ENCODE measurements around the gene SLC39A11. TPM values are rescaled to one million over a fixed set of nuclear protein-coding genes. Genes with fewer than 3 reads are reported as not detected.

The SLC39A11 gene
- total RNA-seq, 6 donors from 2014 or later = 16.3 to 57.6 (median 29.5) TPM

DNA sequence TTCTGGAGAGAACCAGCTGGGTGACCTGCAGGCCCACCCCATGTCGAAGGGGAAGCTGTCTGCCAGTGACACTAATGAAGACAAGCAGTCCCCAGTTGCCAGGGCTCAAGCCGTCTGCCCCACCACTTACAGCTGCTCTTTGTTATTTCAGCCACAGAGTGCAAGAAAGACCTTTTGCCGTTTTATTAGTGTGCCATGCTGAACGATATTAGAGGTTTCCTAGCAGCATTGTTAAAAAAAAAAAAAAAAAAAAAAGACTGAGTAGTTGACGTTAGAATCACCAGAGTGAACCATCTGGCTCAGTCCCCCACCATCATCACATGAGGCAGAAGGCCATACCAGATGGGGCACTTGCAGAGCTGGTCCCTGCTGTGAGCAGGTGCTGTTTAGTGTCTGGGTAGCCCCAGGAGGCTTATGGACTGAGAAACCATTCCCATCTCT, 26.5 kb upstream of the SLC39A11 start:
- TF ChIP-seq EP300 (IDR thresholded peaks at IDR 0.05) (no peak), POLR2A (IDR thresholded peaks at IDR 0.05) (no peak), POLR2AphosphoS5 (IDR thresholded peaks at IDR 0.05) (no peak)
- TF ChIP-seq, protein P1, sequence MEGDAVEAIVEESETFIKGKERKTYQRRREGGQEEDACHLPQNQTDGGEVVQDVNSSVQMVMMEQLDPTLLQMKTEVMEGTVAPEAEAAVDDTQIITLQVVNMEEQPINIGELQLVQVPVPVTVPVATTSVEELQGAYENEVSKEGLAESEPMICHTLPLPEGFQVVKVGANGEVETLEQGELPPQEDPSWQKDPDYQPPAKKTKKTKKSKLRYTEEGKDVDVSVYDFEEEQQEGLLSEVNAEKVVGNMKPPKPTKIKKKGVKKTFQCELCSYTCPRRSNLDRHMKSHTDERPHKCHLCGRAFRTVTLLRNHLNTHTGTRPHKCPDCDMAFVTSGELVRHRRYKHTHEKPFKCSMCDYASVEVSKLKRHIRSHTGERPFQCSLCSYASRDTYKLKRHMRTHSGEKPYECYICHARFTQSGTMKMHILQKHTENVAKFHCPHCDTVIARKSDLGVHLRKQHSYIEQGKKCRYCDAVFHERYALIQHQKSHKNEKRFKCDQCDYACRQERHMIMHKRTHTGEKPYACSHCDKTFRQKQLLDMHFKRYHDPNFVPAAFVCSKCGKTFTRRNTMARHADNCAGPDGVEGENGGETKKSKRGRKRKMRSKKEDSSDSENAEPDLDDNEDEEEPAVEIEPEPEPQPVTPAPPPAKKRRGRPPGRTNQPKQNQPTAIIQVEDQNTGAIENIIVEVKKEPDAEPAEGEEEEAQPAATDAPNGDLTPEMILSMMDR (IDR thresholded peaks at IDR 0.05) = no peak
- Histone ChIP-seq H3K27me3 (no peaks in the 10 kb centered on the region), H3K27ac (no peak overlapping the region), H3K4me1 (no peaks in the 10 kb centered on the region), H3K4me3 (no peak overlapping the region), H3K9me3 (no peaks in the 10 kb centered on the region), H3K36me3 (no peaks in the 10 kb centered on the region)
- WGBS, 2 donors = 63 to 64% methylated on average over 5 of the region's 5 CpGs
- ATAC-seq (ENCODE audit: low FRiP score in 2 of 2) = no peak
- no peak for DNase-seq

DNA sequence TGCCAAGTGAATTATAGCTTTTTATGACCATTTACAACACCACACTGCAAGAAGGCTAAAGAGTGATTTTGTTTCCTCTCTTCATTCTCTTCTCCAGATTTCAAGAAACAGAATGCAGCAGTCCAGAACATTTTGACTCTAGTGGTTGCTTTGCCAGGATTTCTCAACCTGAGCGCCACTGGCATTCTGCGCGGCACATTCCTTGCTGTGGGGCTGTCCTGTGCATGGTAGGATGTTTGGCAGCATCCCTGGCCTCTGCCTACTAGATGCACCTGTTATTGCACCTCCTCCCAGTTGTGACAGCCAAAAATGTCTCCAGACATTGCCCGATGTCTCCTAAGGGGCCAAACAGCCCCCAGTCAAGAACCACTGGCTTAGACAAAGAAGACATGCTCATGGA, 25.7 kb upstream of the SLC39A11 start:
- no peak for TF ChIP-seq POLR2A (IDR thresholded peaks at IDR 0.05)
- TF ChIP-seq EP300 (IDR thresholded peaks at IDR 0.05) = no peak
- TF ChIP-seq POLR2AphosphoS5 (IDR thresholded peaks at IDR 0.05) = no peak
- TF ChIP-seq, protein P1 (IDR thresholded peaks at IDR 0.05) = no peak
- ATAC-seq (ENCODE audit: low FRiP score in 2 of 2) (no peak), DNase-seq (no peak)
- Histone ChIP-seq H3K27ac (no peak overlapping the region), H3K27me3 (no peaks in the 10 kb centered on the region), H3K9me3 (no peaks in the 10 kb centered on the region), H3K36me3 (no peaks in the 10 kb centered on the region), H3K4me1 (no peaks in the 10 kb centered on the region), H3K4me3 (no peak overlapping the region)
- WGBS, 2 donors = 96 to 100% methylated on average over 3 to 4 of the region's 4 CpGs

DNA sequence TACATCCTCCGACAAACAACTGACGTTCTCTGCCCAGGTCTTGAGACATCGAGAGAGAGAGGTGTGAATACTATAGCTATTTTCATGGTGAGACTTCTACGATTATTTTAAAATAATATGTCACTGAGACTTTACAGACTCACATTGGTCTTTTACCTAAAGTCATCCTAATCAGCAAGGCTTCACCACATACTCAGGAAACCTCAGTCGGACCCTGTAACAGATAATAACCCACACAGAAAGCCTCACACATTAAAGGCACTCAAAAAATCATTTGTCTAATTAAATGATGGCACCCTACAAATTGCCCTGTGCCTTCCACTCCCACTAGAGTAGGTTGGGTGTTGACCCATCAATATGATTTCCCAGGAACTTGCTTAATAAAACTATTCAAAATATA, 19.8 kb upstream of the SLC39A11 start:
- H3K36me3 ChIP-seq = no peaks in the 10 kb centered on the region
- TF ChIP-seq, protein P1 (IDR thresholded peaks at IDR 0.05) = no peak
- TF ChIP-seq EP300 (IDR thresholded peaks at IDR 0.05) = no peak
- no peak for TF ChIP-seq POLR2A (IDR thresholded peaks at IDR 0.05)
- no peak for TF ChIP-seq POLR2AphosphoS5 (IDR thresholded peaks at IDR 0.05)
- 86 to 88% methylated on average over 5 of the region's 5 CpGs for WGBS, 2 donors
- DNase-seq = no peak
- no peaks in the 10 kb centered on the region for H3K9me3 ChIP-seq
- no peaks in the 10 kb centered on the region for H3K4me1 ChIP-seq
- no peak overlapping the region for H3K27ac ChIP-seq
- no peak for ATAC-seq (ENCODE audit: low FRiP score in 2 of 2)
- no peaks in the 10 kb centered on the region for H3K27me3 ChIP-seq
- no peak overlapping the region for H3K4me3 ChIP-seq

DNA sequence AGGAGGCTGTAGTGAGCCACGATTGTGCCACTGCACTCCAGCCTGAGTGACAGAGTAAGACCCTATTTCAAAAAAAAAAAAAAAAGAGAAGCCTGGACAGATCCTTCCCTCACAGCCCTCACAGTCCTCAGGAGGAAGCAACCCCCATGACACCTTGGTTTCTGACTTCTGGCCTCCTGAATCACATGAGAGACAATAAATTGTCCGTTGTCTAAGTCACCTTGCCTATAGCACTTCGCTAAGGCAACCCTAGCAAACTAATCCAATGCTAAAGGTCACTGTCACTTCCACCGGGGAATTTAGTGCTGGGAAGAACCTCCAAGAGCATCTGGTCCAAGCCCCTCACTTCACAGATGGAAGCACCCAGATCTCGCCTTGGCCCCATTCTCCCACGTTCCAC, 18.9 kb upstream of the SLC39A11 start:
- 87 to 92% methylated on average over 6 of the region's 6 CpGs for WGBS, 2 donors
- Histone ChIP-seq H3K4me1 (no peaks in the 10 kb centered on the region), H3K9me3 (no peaks in the 10 kb centered on the region), H3K36me3 (no peaks in the 10 kb centered on the region), H3K27me3 (no peaks in the 10 kb centered on the region), H3K4me3 (no peak overlapping the region), H3K27ac (no peak overlapping the region)
- no peak for TF ChIP-seq POLR2AphosphoS5 (IDR thresholded peaks at IDR 0.05)
- TF ChIP-seq, protein P1 (IDR thresholded peaks at IDR 0.05) = no peak
- TF ChIP-seq POLR2A (IDR thresholded peaks at IDR 0.05) = no peak
- TF ChIP-seq EP300 (IDR thresholded peaks at IDR 0.05) = no peak
- DNase-seq (no peak), ATAC-seq (ENCODE audit: low FRiP score in 2 of 2) (no peak)

DNA sequence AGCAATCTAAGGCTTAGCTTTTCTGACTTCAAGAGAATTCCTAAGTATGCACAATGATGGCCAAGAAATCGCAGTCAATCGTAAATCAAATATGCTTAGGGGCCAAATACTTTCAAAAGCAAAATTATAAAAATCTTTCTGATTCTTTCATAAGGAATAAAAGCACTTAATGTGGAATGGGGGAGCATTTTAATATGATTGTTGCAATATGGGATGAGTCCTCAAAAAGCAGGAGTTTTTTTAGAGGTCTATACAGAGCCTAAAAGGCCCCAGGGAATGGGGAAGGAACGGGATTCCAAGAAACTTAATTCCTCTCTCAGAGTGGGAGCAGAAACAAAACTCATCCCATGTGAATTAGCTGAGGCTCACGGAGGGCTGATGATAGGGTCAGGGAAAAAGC, 14.7 kb upstream of the SLC39A11 start:
- 81 to 88% methylated on average over 4 of the region's 4 CpGs for WGBS, 2 donors
- no peak overlapping the region for H3K27ac ChIP-seq
- no peaks in the 10 kb centered on the region for H3K4me1 ChIP-seq
- DNase-seq = no peak
- H3K36me3 ChIP-seq = no peaks in the 10 kb centered on the region
- no peak overlapping the region for H3K4me3 ChIP-seq
- no peak for ATAC-seq (ENCODE audit: low FRiP score in 2 of 2)
- H3K27me3 ChIP-seq = no peaks in the 10 kb centered on the region
- TF ChIP-seq POLR2AphosphoS5 (IDR thresholded peaks at IDR 0.05) = no peak
- TF ChIP-seq POLR2A (IDR thresholded peaks at IDR 0.05) = no peak
- no peak for TF ChIP-seq EP300 (IDR thresholded peaks at IDR 0.05)
- TF ChIP-seq, protein P1 (IDR thresholded peaks at IDR 0.05) = no peak
- H3K9me3 ChIP-seq = no peaks in the 10 kb centered on the region

Measured in upper lobe of left lung (tissue), 6 donors.